GM18519 (cell line): ENCODE results near the gene VPS13A.
"Not testable (repeated sequence)": the region's sequence is repeated elsewhere in the genome, so short reads cannot be mapped to it uniquely, and the experiment has no call there.

Experiments used
- ATAC-seq: cut with Tn5 transposase; IDR thresholded peaks from one replicate; pipeline ENCODE4 v1.9.1; 2021; ENCODE audit warnings: mild to moderate bottlenecking, moderate library complexity; ENCODE audit not compliant: unreplicated experiment, low FRiP score

VPS13A gene

GRCh38 chr9:77291714-77292113, 114.4 kb downstream of the VPS13A start:
- ATAC-seq: no peak

DNA sequence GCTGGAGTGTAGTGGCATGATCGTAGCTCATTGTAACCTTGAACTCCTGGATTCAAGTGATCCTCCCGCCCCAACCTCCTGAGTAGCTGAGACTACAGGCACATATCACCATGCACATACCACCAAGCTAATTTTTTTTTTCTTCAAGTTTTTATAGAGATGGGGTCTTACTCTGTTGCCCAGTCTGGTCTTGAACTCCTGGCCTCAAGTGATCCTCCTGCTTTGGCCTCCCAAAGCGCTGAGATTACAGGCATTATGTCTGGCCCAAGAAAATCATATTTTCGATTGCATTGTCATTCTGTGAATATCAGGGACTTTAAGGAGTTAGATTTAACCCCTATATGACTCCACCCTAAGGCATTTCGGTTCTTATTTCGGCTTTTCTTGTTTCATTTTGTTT, 116.6 kb downstream of the VPS13A start:
- ATAC-seq: no peak

GRCh38 chr9:77304543-77304942, 127.2 kb downstream of the VPS13A start:
- no peak for ATAC-seq

GRCh38 chr9:77305622-77306400, 128.5 kb downstream of the VPS13A start:
- ATAC-seq: no peak

DNA sequence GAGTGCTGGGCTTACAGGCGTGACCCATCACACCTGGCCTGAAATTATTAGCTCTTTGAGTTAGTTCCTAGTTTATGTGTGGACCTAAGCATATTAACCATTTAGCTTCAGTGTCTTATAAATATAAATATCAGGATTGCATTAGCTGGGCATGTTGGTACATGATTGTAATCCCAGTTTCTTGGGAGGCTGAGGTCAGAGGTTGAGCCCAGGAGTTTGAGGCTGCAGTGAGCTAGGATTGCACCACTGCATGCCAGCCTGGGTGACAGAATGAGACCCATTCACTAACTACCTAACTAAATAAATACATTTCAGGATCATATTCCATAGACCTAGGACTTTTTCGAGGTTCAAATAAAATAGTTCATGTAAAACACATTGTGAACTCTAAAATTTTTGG, 129.8 kb downstream of the VPS13A start:
- ATAC-seq: no peak

DNA sequence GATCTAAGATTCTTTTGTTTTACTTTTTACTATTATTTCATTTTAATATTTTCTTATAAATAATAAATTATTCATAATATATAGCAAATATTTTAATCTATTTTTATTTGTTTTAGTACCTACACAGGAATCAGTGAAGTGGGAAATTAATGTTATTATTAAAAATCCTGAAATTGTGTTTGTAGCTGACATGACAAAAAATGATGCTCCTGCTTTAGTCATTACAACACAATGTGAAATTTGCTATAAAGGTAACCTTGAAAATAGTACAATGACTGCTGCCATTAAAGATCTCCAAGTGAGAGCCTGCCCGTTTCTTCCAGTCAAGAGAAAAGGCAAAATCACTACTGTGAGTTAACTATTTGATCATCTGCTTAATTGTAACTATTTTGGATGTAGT, 138.7 kb downstream of the VPS13A start:
- ATAC-seq: no peak

GRCh38 chr9:77325058-77325457, 147.7 kb downstream of the VPS13A start:
- ATAC-seq: no peak

- no peak for ATAC-seq
Observed at GRCh38 chr9:77328102-77328501, 150.8 kb downstream of the VPS13A start.

DNA sequence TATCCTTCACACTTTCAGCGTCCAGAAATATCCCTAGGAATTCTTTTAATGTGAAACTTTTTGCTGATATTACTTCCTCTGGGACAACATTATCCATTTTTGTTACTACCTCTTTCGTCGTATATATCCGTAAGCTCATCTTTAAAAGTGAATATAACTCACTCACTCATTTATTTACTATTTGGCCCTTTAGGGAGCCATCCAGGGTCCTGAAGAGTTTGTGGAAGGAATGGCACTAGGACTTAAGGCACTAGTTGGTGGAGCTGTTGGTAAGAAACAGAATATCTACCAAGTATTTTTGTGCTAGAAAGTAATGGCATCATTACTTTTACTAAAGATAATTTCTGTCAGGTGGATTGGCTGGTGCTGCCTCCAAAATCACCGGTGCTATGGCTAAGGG, 192.7 kb downstream of the VPS13A start:
- ATAC-seq: no peak

DNA sequence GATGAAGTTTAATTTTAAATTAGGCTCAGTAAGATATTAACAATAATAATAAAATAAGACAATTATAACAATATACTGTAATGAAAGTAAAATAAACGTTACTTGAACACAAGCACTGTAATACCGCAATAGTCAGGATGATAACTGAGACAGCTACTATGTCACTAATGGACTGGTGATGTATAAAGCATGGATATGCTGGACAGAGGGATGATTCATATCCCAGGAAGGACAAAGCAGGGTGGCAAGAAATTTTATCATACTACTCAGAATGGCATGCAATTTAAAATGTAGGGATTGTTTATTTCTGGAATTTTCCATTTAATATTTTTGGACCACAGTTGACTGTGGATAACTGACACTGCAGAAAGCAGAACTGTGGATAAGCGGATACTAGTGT, 196.9 kb downstream of the VPS13A start:
- ATAC-seq: no peak

DNA sequence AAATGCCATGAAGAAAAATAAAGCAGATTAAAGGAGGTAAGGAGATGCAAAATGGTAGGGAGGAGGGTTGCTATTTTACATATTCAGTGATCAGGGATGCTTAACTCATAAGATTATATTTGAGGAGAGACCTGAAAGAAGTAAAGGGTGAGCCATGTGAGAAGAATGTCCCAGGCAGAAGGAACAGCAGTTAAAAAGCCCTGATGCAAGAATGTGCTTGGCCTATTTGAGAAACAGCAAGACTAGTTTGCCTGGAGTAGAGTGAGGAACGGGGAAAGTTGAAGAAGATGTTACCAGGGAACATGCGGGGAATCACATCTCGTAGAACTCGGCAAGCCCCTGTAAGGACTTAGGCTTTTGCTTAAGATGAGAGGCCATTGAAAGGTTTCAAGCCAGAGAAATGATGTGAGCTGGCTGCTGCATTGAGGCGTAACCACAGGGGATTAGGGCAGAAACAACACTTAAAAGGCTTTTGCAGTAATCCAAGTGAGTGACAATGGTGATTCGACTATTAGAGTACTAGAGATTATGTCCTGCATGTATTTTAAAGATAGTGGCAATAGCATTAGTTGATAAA, 198.7 kb downstream of the VPS13A start:
- no peak for ATAC-seq

DNA sequence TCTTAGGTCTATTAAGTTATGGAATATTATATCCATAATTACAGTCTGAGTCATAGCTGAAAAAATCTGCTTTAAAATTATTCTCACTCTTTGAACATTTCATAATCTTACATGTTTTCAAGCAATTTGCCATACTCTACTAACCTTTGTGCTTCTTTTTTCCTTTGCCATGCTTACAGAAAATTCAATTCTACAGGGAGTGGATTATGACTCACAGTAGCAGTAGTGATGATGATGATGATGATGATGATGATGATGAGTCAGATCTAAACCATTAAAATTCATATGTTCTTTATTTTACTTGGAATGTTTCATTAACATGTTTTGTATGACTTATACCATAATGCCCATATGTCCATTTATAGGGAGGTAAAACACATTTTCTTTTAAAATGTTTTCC, 207.1 kb downstream of the VPS13A start:
- no peak for ATAC-seq

- no peak for ATAC-seq
Observed at GRCh38 chr9:77386187-77386586, 208.9 kb downstream of the VPS13A start.

DNA sequence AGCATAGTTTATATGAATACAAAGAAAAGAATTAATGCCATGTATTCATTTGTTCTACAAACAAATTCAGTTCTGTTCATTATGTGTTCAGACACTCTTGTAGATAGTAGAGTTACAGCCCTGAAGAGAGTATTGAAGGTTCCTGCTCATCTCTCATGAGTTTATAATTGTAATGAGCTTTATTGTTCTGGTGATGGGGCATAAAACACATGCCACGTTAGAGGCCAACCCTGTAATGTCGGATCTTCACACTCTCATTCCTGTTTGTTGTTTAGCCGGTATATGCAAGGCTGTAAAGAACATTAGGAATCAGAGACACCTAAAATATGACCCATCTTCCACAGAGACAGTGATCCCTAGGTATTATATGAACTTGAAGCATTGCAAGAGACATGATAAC, 214.5 kb downstream of the VPS13A start:
- ATAC-seq: no peak

DNA sequence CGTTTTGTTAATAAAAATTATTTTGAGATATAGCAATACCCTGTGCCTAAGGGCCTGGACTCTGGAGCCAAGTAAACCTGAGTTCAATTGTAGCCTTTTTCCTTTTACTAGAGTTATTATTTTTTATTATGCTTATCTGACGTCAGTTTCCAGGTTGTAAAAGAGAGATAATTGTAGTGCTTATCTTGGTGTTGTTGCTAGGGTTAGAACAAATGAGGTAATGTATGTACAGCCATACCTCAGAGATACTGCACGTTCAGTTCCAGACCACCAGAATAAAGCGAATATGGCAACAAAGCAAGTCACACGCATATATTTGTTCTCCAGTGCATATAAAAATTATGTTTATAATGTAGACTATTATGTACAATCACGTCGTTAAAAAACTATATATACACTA, 215.0 kb downstream of the VPS13A start:
- no peak for ATAC-seq

- ATAC-seq: not testable (repeated sequence)
Observed at GRCh38 chr9:77398581-77398980, 221.2 kb downstream of the VPS13A start.

DNA sequence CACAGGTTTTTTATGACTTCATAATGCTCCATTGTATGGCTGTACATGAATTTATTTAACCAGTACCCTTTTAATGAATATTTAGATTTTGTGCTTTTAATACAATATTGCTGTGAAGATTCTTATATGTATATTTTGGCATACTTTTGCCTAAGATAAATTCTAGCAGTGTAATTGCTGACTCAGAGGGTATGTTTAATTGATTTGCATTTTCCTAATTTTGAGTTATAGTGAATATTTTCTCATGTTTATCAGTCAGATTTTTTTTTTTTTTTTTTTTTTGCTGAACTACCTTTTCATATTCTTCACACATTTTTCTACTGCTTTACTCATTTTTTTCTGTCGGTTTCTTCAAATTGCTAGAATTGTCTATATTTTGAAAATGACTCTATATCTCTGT, 222.6 kb downstream of the VPS13A start:
- ATAC-seq: no peak

GRCh38 chr9:77402286-77402685, 225.0 kb downstream of the VPS13A start:
- no peak for ATAC-seq

DNA sequence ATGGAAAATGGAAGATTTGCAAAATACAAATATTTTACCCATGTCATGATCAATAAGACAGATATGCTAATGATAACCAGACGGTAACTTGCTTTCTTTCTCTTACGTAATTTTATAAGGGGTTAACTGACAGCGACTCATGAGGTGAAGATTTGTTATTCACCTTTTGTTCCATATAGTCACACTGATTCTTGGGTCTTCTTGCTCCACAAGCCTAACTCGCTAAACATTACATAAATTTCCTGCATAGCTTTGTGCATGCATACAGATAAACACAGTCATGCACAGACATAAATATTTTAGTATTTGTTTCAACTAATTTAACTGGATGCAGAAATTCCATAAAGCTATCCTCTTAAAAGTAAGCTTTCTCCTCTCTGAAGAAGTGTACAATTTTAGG, 225.9 kb downstream of the VPS13A start:
- ATAC-seq: no peak

DNA sequence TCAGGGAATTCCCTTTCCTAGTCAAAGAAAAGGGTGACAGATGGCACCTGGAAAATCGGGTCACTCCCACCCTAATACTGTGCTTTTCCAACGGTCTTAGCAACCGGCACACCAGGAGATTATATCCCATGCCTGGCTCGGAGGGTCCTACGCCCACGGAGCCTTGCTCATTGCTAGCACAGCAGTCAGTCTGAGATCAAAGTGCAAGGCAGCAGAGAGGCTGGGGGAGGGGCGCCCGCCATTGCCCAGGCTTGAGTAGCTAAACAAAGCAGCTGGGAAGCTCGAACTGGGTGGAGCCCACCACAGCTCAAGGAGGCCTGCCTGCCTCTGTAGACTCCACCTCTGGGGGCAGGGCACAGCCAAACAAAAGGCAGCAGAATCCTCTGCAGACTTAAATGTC, 231.2 kb downstream of the VPS13A start:
- ATAC-seq: not testable (repeated sequence)

DNA sequence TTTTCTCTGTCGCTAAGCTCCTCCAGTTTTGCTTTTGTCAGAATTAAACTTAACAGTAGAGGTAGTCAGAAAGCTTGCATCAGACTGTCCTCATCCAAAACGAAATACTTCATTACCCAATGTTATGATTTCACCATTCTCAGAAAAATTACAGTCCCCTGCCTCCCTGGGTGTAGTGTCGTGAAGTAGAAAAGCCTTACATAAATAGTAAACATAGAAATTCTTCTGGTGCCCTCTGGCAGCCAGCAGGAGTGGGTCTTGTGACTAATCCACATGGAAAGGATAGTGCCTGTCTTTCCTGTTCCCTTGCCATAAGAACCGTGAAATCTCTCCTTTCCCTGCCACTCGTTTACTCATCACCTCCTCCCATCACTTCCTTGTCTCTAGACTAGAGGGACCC, 240.2 kb downstream of the VPS13A start:
- ATAC-seq: no peak

DNA sequence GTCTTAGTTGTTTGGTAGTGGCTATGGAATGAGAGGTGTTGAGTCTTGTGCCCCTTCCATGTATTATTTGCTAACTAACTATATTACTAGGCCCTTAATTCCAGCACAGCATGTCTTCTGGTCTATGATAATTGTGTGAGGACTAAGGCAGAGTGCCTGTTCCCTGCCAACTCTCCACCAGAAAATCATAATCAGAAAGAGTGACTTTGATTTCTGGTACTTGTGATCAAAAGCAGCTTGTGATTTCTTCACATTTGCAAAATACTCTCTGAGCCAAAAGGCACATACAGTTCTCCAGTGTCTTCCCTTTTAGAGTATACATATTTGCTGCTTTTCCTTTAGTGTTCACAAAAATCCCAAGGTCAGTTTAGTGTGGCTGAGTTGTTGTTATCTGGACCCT, 240.9 kb downstream of the VPS13A start:
- no peak for ATAC-seq
